GM21423 (cell line): ENCODE results near the gene GLUL.
A peak's percentile ranks its signal among the peaks of the same experiment; 100 is the strongest.
"Not testable (repeated sequence)": the region's sequence is repeated elsewhere in the genome, so short reads cannot be mapped to it uniquely, and the experiment has no call there.

Experiments used
- ATAC-seq: cut with Tn5 transposase; IDR thresholded peaks from one replicate; pipeline ENCODE4 v1.9.1; 2021; ENCODE audit warnings: mild to moderate bottlenecking, moderate library complexity; ENCODE audit not compliant: unreplicated experiment

Gene GLUL

GRCh38 chr1:182395906-182396305, 4.3 kb upstream of the GLUL start:
- no peak for ATAC-seq

DNA sequence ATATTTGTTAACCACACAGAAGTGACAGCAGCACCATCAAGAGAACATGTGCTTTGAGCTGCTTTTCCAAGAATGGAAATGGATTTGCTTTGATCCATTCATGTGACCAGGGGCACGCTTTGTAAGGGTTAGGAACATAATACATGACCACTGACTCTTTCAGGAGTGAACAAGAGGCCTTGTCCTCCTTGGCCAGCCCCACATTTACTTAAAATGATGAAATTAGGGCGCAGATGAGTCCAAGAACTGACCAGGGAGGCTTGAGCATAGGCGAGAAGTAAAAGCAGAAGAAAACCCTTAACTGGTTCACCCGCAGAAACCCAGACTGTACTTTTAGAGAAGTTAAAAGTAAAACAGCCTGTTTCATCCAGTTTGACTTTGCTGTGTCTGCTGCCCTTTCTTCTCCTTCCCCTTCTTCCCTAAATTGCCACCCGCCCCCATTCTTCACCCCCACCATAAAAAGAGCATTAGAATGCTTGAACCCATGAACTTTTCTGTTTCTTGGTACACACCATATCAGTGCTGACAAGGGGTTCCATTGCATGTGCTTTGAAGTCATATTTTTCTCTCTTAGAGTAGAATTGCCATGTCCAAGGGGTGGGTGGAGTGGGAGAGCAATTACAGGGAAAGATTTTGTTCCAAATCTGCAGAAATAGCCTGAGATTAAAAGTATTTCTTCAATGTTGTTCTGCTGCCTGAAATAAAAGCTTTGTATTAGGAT, 2.6 kb upstream of the GLUL start:
- ATAC-seq, result no peak

GRCh38 chr1:182392050-182393028, 749 bp upstream of the GLUL start:
- peak; percentile 15 for ATAC-seq

DNA sequence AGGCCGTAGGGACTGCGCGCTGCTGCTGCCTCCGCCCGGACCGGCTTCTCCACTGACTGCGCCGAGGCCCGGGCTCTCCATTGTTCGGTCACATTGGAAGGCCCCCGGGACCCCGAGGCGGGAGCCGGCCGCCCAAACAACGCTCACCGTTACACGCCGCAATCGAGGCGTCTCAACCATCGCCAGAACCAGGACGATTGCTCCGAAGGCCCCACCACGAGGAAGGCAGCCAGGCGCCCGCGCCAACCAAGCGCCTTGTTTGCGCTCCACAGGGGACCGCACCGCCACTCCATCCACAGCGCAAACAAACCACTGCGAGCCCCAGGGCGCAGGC, 595 bp downstream of the GLUL start:
- ATAC-seq, result peak; percentile 5

DNA sequence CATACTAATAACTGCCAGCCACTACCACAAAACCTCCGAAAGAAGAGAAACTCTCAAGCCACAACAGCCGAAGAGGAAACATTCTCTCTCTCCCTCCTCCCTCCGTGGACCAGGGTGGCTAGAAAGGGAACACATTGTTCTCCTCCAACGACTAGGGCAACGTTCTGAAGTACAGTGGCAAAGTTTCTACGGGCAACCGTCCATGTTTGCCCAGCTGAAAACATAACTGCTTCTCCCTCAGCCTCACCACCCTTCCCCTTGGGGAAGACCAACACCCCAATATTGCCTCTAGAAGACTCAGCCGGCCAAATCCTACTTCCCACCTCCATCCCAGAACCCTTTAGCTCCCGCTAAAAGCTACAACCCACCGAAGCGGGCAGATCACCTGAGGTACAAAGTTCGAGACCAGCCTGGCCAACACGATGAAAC, 2.0 kb downstream of the GLUL start:
- ATAC-seq, result no peak

GRCh38 chr1:182388392-182389134, 3.0 kb downstream of the GLUL start:
- no peak for ATAC-seq

- ATAC-seq, result no peak
Observed at GRCh38 chr1:182387566-182387965, 4.0 kb downstream of the GLUL start.

- ATAC-seq, result no peak
Observed at GRCh38 chr1:182386980-182387379, 4.6 kb downstream of the GLUL start.

DNA sequence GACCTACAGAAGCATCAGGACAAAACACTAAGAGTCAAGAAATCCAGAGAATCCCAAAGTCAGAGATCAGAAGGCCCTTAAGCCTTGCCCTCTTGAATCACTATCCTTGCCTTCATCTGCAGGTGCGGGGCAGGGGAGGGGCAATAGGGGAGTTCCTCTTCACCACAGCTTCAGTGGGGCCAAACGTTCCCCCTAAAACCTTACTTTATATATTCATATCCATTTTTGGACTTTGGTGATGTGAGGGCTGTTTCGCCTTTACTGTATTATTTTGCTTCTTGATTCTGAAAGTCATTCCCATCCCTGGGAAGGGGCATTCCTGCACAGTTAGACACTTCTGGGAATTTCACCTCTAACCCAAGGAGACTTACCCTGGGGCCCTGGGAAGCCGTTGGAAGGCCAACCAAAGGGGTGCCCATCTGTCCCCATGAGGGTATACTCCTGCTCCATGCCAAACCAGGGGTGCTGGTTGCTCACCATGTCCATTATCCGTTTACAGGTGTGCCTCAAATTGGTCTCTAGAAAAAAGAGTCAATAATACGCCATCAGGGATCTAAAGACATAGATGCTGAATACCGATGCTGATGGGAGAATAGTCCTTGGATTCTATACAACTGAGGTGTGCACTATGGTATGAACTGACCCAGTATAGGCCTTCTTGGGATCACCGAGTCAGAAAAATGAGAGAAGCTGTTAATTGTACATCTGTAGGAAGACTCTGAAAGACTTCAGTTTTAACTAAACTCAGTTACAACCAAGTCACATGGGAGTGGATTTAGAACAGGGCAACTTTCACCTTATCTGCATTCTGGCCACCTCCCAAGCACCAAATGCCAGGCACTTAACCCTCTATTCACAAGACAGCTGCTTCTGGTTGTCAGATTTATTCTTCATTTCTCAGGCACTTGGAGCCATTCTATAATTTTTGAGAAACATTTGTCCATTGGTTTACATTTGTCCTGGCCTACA, 5.4 kb downstream of the GLUL start:
- ATAC-seq, result no peak

DNA sequence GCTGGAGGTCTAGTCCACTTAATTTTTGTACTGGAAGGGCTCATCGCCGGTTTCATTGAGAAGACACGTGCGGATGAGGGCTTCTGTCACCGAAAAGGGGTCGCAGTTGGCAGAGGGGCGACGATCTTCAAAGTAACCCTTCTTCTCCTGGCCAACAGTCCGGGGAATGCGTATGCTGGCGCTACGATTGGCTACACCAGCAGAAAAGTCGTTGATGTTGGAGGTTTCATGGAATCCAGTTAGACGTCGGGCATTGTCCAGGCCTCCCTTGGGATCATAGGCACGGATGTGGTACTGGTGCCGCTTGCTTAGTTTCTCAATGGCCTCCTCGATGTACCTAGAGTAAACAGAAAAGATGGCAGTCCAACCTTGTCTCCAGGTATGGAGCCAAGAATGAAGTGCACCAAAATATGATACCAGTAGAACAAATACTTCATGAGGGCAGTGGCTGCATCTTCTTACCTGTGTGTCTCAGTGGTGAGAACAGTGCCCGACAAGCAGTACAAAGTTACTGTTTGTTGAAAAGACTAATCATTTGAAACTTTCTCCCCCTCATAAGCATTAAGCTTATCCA, 7.1 kb downstream of the GLUL start:
- no peak for ATAC-seq

GRCh38 chr1:182383934-182384333, 7.7 kb downstream of the GLUL start:
- ATAC-seq, result no peak

GRCh38 chr1:182383037-182383661, 8.4 kb downstream of the GLUL start:
- ATAC-seq, result no peak

DNA sequence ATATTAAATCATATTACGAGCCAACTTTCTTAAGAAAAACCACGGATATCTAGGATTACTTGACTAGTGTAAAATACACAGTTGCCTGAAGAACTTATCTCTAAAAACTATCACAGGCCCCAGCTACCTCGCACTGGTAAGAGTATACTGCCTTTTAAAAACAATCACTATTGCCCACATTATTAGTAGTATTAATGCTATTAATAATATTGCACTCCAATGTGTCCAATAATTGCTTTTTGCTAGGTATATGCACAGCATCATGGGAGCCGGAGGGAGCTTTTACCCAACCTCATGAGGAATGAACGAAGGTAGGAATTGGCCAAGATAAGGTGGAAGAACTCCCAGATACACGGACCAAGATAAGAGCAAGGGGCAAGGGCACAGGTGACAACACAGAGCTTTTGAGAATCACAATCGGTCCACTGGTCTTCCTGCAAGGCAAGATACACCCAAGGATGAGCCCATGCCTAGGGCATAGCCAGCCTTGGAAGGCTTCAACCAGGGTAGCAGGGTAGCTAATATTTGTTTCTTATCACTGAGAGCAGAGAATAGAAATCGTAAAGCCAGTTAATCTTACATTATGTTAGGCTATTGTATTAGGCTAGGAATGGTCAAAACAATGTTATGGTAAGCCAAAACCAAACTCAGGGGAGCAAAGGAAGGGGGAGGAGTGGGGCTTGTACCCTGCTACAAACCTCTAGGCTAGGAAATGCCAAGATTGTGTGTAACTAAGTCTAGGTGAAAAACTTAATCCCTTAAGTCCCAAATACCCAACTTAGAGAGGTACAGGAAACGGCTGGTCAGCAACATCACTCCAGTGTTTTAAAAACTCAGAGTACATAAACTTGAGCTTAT, 9.4 kb downstream of the GLUL start:
- no peak for ATAC-seq

GRCh38 chr1:182380199-182380598, 11.4 kb downstream of the GLUL start:
- no peak for ATAC-seq

GRCh38 chr1:182379781-182380180, 11.8 kb downstream of the GLUL start:
- ATAC-seq, result not testable (repeated sequence)

DNA sequence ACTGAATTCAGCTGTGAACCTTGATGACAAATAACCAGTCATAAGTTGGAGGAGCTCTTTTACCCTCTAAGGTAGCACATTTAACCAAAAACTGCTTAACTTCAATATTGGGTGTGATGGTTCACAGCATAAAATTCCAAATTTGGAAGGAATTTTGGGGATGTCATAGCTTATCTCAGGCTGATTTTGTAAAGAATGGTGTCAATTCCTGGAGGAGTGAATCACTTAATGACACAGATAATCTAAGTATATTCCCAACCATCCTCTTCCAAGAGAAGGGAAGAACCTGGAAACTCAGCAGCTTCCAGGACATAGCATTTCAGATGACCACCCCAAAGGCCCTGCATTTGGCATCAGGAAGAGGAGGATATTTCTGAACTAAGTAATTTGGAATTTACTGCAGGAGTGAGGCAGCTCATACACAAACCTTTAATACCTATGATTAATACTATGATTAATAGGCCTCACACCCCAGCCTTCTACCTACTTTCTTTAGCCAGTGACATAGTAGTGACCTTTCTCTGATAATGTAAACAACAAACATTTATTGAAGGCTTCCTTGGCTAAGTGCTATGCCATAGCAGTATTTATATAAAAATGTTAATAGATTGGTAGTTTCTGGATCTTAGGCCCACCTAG, 14.5 kb downstream of the GLUL start:
- no peak for ATAC-seq

GRCh38 chr1:182374101-182374834, 17.3 kb downstream of the GLUL start:
- no peak for ATAC-seq
